Measurements from ENCODE around the gene RPL10. TPM values are rescaled to one million over a fixed set of nuclear protein-coding genes. Genes with fewer than 3 reads are reported as not detected.
A peak's percentile ranks its signal among the peaks of the same experiment; 100 is the strongest.

The RPL10 gene
- total RNA-seq, 4 donors from 2014 or later, result 2,150 to 7,554 (median 4,519) TPM

GRCh38 chrX:154376774-154377173 lies 21.4 kb upstream of the RPL10 start:
- no peaks in the 10 kb centered on the region for H3K27me3 ChIP-seq
- no peak for DNase-seq (ENCODE audit: extremely low spot score)
- peaks cover 19 to 58% (median 46%) of the 10 kb centered on the region in 4 donors for H3K4me1 ChIP-seq
- peak in 1 of 2 donors; percentile 49 for TF ChIP-seq POLR2AphosphoS5 (IDR thresholded peaks at IDR 0.05)
- no peak for TF ChIP-seq EP300 (IDR thresholded peaks at IDR 0.05)
- H3K27ac ChIP-seq (replicated peaks in 1 of 4), result peak overlapping the region; percentile 96 to 97 (median 97)
- peaks cover 0 to 13% (median 7%) of the 10 kb centered on the region in 4 donors for H3K36me3 ChIP-seq
- intact Hi-C loops (cut with DNase I), result no loop called here
- peak overlapping the region in 3 of 4 donors; percentile 55 to 66 (median 56) for H3K4me3 ChIP-seq
- H3K9me3 ChIP-seq, result no peaks in the 10 kb centered on the region
- WGBS, result 66% methylated on average over 3 of the region's 3 CpGs

DNA sequence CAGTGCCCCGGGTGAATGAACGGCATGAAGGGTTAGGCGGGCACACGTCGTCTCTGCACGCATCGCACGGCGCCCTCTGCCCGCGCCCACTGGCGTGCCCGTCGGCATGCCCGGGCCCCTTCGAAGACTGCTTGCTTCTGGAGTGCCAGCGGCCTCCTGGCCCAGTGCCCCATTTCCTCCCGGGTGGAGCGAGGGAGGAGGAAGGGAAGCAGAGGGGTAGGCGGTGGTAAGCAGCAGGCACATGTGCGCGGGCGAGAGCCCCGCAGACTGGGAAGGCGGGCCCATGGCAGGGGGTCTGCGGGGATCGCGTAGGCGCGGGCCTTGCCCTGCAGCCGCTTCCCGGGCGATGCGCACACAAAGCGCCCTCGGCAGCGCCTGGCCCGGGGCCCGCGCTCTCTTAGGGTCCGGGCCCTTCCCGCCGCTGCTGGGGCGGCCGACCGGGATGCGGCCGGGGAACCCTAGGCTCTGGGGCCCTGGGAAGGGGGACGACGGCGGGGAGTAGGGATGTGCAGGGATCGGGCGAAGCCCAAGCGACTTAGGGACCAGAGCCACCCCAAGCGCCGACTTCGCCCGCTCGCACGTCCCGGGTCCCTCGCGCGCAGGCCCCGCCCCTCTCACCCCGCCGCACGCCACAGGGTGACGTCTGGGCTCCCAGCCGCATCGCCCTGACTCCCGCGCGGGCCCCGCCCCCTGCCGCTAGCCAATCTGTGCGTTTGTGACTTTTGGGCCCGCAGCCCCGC lies 19.9 kb upstream of the RPL10 start:
- no peaks in the 10 kb centered on the region for H3K27me3 ChIP-seq
- WGBS, result 51% methylated on average over 46 of the region's 79 CpGs
- DNase-seq (ENCODE audit: extremely low spot score), result no peak
- no peaks in the 10 kb centered on the region for H3K9me3 ChIP-seq
- H3K36me3 ChIP-seq, result peaks cover 0 to 19% (median 3%) of the 10 kb centered on the region in 4 donors
- intact Hi-C loops (cut with DNase I), result no loop called here
- peak overlapping the region; percentile 55 to 66 (median 60) for H3K4me3 ChIP-seq
- peaks cover 13 to 62% (median 46%) of the 10 kb centered on the region in 4 donors for H3K4me1 ChIP-seq
- peak overlapping the region; percentile 96 to 97 (median 97) for H3K27ac ChIP-seq (replicated peaks in 1 of 4)
- peak; percentile 7 for TF ChIP-seq EP300 (IDR thresholded peaks at IDR 0.05)
- peak in 1 of 2 donors; percentile 87 for TF ChIP-seq POLR2AphosphoS5 (IDR thresholded peaks at IDR 0.05)
- TF ChIP-seq, protein P1, sequence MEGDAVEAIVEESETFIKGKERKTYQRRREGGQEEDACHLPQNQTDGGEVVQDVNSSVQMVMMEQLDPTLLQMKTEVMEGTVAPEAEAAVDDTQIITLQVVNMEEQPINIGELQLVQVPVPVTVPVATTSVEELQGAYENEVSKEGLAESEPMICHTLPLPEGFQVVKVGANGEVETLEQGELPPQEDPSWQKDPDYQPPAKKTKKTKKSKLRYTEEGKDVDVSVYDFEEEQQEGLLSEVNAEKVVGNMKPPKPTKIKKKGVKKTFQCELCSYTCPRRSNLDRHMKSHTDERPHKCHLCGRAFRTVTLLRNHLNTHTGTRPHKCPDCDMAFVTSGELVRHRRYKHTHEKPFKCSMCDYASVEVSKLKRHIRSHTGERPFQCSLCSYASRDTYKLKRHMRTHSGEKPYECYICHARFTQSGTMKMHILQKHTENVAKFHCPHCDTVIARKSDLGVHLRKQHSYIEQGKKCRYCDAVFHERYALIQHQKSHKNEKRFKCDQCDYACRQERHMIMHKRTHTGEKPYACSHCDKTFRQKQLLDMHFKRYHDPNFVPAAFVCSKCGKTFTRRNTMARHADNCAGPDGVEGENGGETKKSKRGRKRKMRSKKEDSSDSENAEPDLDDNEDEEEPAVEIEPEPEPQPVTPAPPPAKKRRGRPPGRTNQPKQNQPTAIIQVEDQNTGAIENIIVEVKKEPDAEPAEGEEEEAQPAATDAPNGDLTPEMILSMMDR (IDR thresholded peaks at IDR 0.05), result no peak
- peak; percentile 80 for TF ChIP-seq POLR2A (IDR thresholded peaks at IDR 0.05; ENCODE audit: low read depth)

- Histone ChIP-seq H3K4me1 (peaks cover 6 to 62% (median 50%) of the 10 kb centered on the region in 4 donors), H3K36me3 (peaks cover 0 to 19% (median 3%) of the 10 kb centered on the region in 4 donors), H3K27me3 (no peaks in the 10 kb centered on the region), H3K27ac (replicated peaks in 1 of 4) (peak within 1 kb of the TSS; percentile 96 to 99 (median 98)), H3K9me3 (no peaks in the 10 kb centered on the region), H3K4me3 (peak within 1 kb of the TSS; percentile 69 to 80 (median 74))
- peak; percentile 99 for DNase-seq (ENCODE audit: extremely low spot score)
- 56% methylated on average over 94 of the region's 103 CpGs for WGBS
- TF ChIP-seq POLR2A (IDR thresholded peaks at IDR 0.05; ENCODE audit: low read depth) (peak; percentile 93), POLR2AphosphoS5 (IDR thresholded peaks at IDR 0.05) (peak in 1 of 2 donors; percentile 93), EP300 (IDR thresholded peaks at IDR 0.05) (peak; percentile 43)
- TF ChIP-seq, protein P1 (IDR thresholded peaks at IDR 0.05), result peak in 1 of 3 experiments; percentile 21
- intact Hi-C loops (cut with DNase I), result no loop called here
Observed at GRCh38 chrX:154378799-154379568, 19.2 kb upstream of the RPL10 start, which contains the start of gene EMD. Gene EMD, plus strand, starts transcription at chrX:154379295. Its CDS starts 190 bp downstream, at chrX:154379485.

DNA sequence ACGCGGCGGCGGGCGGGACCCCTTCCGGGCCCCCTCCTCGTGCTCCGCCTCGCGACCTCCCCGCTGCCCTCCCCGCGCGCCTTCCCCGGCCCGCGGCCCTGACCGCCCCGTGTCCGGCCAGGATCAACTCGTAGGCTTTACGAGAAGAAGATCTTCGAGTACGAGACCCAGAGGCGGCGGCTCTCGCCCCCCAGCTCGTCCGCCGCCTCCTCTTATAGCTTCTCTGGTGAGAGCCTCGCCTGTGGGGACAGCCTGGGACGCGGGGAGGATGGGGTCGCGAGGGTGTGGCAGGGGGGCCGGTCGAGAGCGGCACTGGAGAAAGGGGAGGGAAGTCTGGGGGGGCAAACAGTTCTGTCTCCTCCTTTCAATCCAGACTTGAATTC lies 18.6 kb upstream of the RPL10 start:
- Histone ChIP-seq H3K27ac (replicated peaks in 1 of 4) (peak overlapping the region; percentile 92 to 99 (median 96)), H3K4me1 (peaks cover 6 to 66% (median 55%) of the 10 kb centered on the region in 4 donors), H3K36me3 (peaks cover 0 to 19% (median 3%) of the 10 kb centered on the region in 4 donors), H3K27me3 (no peaks in the 10 kb centered on the region), H3K9me3 (no peaks in the 10 kb centered on the region), H3K4me3 (peak overlapping the region; percentile 69 to 80 (median 74))
- no peak for DNase-seq (ENCODE audit: extremely low spot score)
- intact Hi-C loops (cut with DNase I), result no loop called here
- TF ChIP-seq, protein P1 (IDR thresholded peaks at IDR 0.05), result no peak
- TF ChIP-seq POLR2AphosphoS5 (IDR thresholded peaks at IDR 0.05) (no peak), EP300 (IDR thresholded peaks at IDR 0.05) (no peak), POLR2A (IDR thresholded peaks at IDR 0.05; ENCODE audit: low read depth) (no peak)
- 76% methylated on average over 32 of the region's 38 CpGs for WGBS
